HepG2 (cell line): ENCODE results near the gene SIM1. TPM values are rescaled to one million over a fixed set of nuclear protein-coding genes. Genes with fewer than 3 reads are reported as not detected.

Experiments used
- ATAC-seq: fragments of 200-7000 bp; cut with Tn5 transposase; 3 replicates; pipeline ENCODE4 v1.9.1; 2020; ENCODE audit warnings: mild to moderate bottlenecking, moderate library complexity
- BruUV-seq: library from RNA; stranded (reverse); fragments of 400-500 nt; replicated peaks from 2 replicates; lab custom pipeline; 2021; lab: Mats Ljungman, UMichigan
- CTCF ChIA-PET: fragments of 300-600 bp; formaldehyde crosslinking; extraction: SDS; loops from one replicate; lab custom pipeline; 2021; ENCODE audit warnings: low total read pairs, inconsistent platforms, low intra/inter-chr PET ratio; lab: Yijun Ruan, JAX
- POLR2A ChIA-PET: fragments of 350-600 bp; sonication (Branson Sonifier 250); formaldehyde crosslinking; loops from one replicate; lab custom pipeline; 2020; ENCODE audit warnings: antibody characterized with exemption, inconsistent platforms; lab: Yijun Ruan, JAX
- DNase-seq: peaks from one replicate; pipeline ENCODE4 v3.0.0-alpha.2; 2015; ENCODE audit warnings: low spot score
- FAIRE-seq: peaks from 3 replicates; lab custom pipeline; 2011; peaks lifted over from hg19 to GRCh38; lab: Jason Lieb, UNC
- H2AFZ ChIP-seq: one replicate; pipeline ENCODE4 v1.6.1; 2011; ENCODE audit warnings: low read length, inconsistent platforms
- H3K27ac ChIP-seq: fragments of 300-600 bp; 3 replicates; pipeline ENCODE4 v1.8.0; 2011; ENCODE audit warnings: mixed run types, mild to moderate bottlenecking, mixed read lengths, low read length, inconsistent platforms; ENCODE audit not compliant: insufficient read depth; ENCODE audit errors: extremely low read length
- H3K27me3 ChIP-seq, 2 experiments: fragments of 200-600 bp in 1 of 2; 2 replicates in 1 of 2; 3 replicates in 1 of 2; pipeline versions ENCODE4 v1.6.0 to v1.8.0; 2011; ENCODE audit warnings: low read length in 2 of 2, mild to moderate bottlenecking in 2 of 2, moderate library complexity in 2 of 2, inconsistent platforms in 1 of 2; ENCODE audit not compliant: insufficient read depth in 2 of 2, control insufficient read depth in 1 of 2
- H3K36me3 ChIP-seq, 2 experiments: fragments of 200-600 bp in 1 of 2; replicated peaks in 1 of 2; 2 replicates in 1 of 2; 3 replicates in 1 of 2; pipeline versions ENCODE4 v1.5.1 to v1.8.0; 2011; ENCODE audit warnings: low read length in 2 of 2, inconsistent platforms in 1 of 2; ENCODE audit not compliant: insufficient read depth in 2 of 2, control insufficient read depth in 1 of 2
- H3K4me1 ChIP-seq: 2 replicates; pipeline ENCODE4 v1.5.1; 2012; ENCODE audit warnings: low read length, inconsistent platforms; ENCODE audit not compliant: insufficient read depth
- H3K4me2 ChIP-seq: 2 replicates; pipeline ENCODE4 v1.6.0; 2011; ENCODE audit warnings: low read depth, low read length, inconsistent platforms
- H3K4me3 ChIP-seq, 3 experiments: fragments of 200-600 bp in 1 of 3; sonication (generic), shearing (Covaris generic) in 1 of 3; replicated peaks in 1 of 3; 2 replicates each; pipeline ENCODE4 v1.5.1; 2011 to 2016; ENCODE audit warnings: low read length in 3 of 3, inconsistent platforms in 2 of 3, low read depth in 2 of 3, mild to moderate bottlenecking in 2 of 3, control low read depth in 1 of 3, mixed read lengths in 1 of 3; ENCODE audit not compliant: insufficient read depth in 1 of 3
- H3K79me2 ChIP-seq: one replicate; pipeline ENCODE4 v1.6.1; 2011; ENCODE audit warnings: low read length, inconsistent platforms; ENCODE audit not compliant: insufficient read depth
- H3K9ac ChIP-seq: 2 replicates; pipeline ENCODE4 v1.6.0; 2011; ENCODE audit warnings: mild to moderate bottlenecking, low read depth, low read length, inconsistent platforms; ENCODE audit not compliant: insufficient read depth
- H3K9me3 ChIP-seq: 2 replicates; pipeline ENCODE4 v1.5.1; 2012; ENCODE audit warnings: mild to moderate bottlenecking, low read length
- H4K20me1 ChIP-seq: 2 replicates; pipeline ENCODE4 v1.6.0; 2011; ENCODE audit warnings: inconsistent platforms, mild to moderate bottlenecking, low read length, moderate library complexity; ENCODE audit not compliant: insufficient read depth
- CHCHD3 ChIP-seq: sonication (generic); formaldehyde crosslinking; IDR thresholded peaks from 2 replicates; pipeline ENCODE4 v1.8.0; 2022; ENCODE audit warnings: mild to moderate bottlenecking, missing genetic modification reagents, moderate library complexity
- HHEX ChIP-seq: IDR thresholded peaks from 2 replicates; pipeline ENCODE4 v1.6.1; 2016; ENCODE audit warnings: control low read depth
- HOXA7 ChIP-seq: sonication (generic); formaldehyde crosslinking; IDR thresholded peaks from 2 replicates; pipeline ENCODE4 v1.8.1; 2022; ENCODE audit warnings: mild to moderate bottlenecking, missing genetic modification reagents, moderate library complexity
- MAFF ChIP-seq: IDR thresholded peaks from 2 replicates; pipeline ENCODE4 v1.6.1; 2011; ENCODE audit warnings: low read depth, low read length, improper control_type of control experiment
- NR3C1 ChIP-seq: sonication (generic); formaldehyde crosslinking; IDR thresholded peaks from 2 replicates; pipeline ENCODE4 v1.4.0; 2020; ENCODE audit warnings: missing genetic modification reagents
- PRMT3 ChIP-seq: sonication (generic); formaldehyde crosslinking; IDR thresholded peaks from 2 replicates; pipeline ENCODE4 v1.8.1; 2022; ENCODE audit warnings: low read depth, mild to moderate bottlenecking, moderate library complexity, missing genetic modification reagents, borderline replicate concordance
- SNAPC2 ChIP-seq: sonication (generic); formaldehyde crosslinking; IDR thresholded peaks from 2 replicates; pipeline ENCODE4 v1.8.1; 2022; ENCODE audit warnings: mild to moderate bottlenecking, missing genetic modification reagents
- TSC22D2 ChIP-seq: sonication (generic); formaldehyde crosslinking; IDR thresholded peaks from 2 replicates; pipeline ENCODE4 v1.5.1; 2020; ENCODE audit warnings: missing genetic modification reagents, mild to moderate bottlenecking, borderline replicate concordance
- YEATS4 ChIP-seq: sonication (generic); formaldehyde crosslinking; IDR thresholded peaks from 2 replicates; pipeline ENCODE4 v1.4.0; 2020; ENCODE audit warnings: missing genetic modification reagents, borderline replicate concordance
- ZFP62 ChIP-seq: sonication (generic); formaldehyde crosslinking; IDR thresholded peaks from 2 replicates; pipeline ENCODE4 v1.4.0; 2020; ENCODE audit warnings: missing genetic modification reagents
- ZKSCAN5 ChIP-seq: sonication (generic); formaldehyde crosslinking; IDR thresholded peaks from 2 replicates; pipeline ENCODE4 v1.5.1; 2020; ENCODE audit warnings: mild to moderate bottlenecking, missing genetic modification reagents
- ZNF230 ChIP-seq: sonication (generic); formaldehyde crosslinking; IDR thresholded peaks from 2 replicates; pipeline ENCODE4 v1.4.0; 2020; ENCODE audit warnings: mild to moderate bottlenecking, missing genetic modification reagents
- ZNF724P ChIP-seq: sonication (generic); formaldehyde crosslinking; IDR thresholded peaks from 2 replicates; pipeline ENCODE4 v1.8.0; 2022; ENCODE audit warnings: missing genetic modification reagents, borderline replicate concordance
- WGBS: methylation state at CpG from one replicate; pipeline ENCODE4 v1.1.6; 2017; ENCODE audit warnings: low lambda C conversion rate; 5-methylcytosine and 5-hydroxymethylcytosine counted together
- in situ Hi-C: cut with HindIII; loops from 2 replicates; pipeline ENCODE4 v1.10.0; 2017; ENCODE audit warnings: low pct_unique_long_range_greater_than_20kb; ENCODE audit not compliant: extremely low pct_ligation_motif_present
- intact Hi-C: fragments of 100-400 bp; cut with micrococcal nuclease; formaldehyde crosslinking; loops from one replicate; pipeline ENCODE4 v1.10.0; 2022; ENCODE audit not compliant: unreplicated experiment
- polyA plus RNA-seq, 8 experiments: library from polyadenylated mRNA; depleted of rRNA in 3 of 8; stranded (reverse) in 7 of 8; unstranded in 1 of 8; fragments of >200 nt; fragmentation: Illumina TruSeq in 4 of 8; extraction: Trizol in 4 of 8; gene quantifications; 2 replicates each; pipeline versions ENCODE4 v1.2.1 to v1.2.3, GENCODE V29; 2011 to 2016; ENCODE audit warnings: low read depth in 4 of 8, missing spikeins in 1 of 8, mixed read lengths in 1 of 8; ENCODE audit not compliant: insufficient read depth in 1 of 8
- total RNA-seq, 5 experiments: library from RNA; depleted of rRNA; stranded (reverse); fragments of >200 nt; fragmentation: Illumina TruSeq; extraction: Trizol; gene quantifications; 2 replicates each; pipeline ENCODE4 v1.2.3, GENCODE V29; 2016; ENCODE audit warnings: low read depth in 1 of 5
- TF ChIP-seq, protein P1 (sequence below): sonication (generic); formaldehyde crosslinking; IDR thresholded peaks from 2 replicates; pipeline ENCODE4 v1.4.0; 2020; ENCODE audit warnings: mild to moderate bottlenecking, missing genetic modification reagents
- TF ChIP-seq, protein P2 (sequence below): sonication (generic); formaldehyde crosslinking; IDR thresholded peaks from 2 replicates; pipeline ENCODE4 v1.5.0; 2020; ENCODE audit warnings: mild to moderate bottlenecking, missing genetic modification reagents
- TF ChIP-seq, protein P3 (sequence below): sonication (generic); formaldehyde crosslinking; IDR thresholded peaks from 2 replicates; pipeline ENCODE4 v1.8.1; 2023; ENCODE audit warnings: missing genetic modification reagents, mild to moderate bottlenecking, borderline replicate concordance
- TF ChIP-seq, protein P4 (sequence below): sonication (generic); formaldehyde crosslinking; IDR thresholded peaks from 2 replicates; pipeline ENCODE4 v1.4.0; 2020; ENCODE audit warnings: low read depth, mild to moderate bottlenecking, missing genetic modification reagents
- TF ChIP-seq, protein P5 (sequence below): IDR thresholded peaks from 2 replicates; pipeline ENCODE4 v1.6.1; 2016; ENCODE audit warnings: low read depth, borderline replicate concordance

Gene SIM1
- total and polyA plus RNA-seq, 2 of the 13 experiments (the other 11 are each of a cell fraction or from before 2014, with no cell fraction given): not detected

DNA sequence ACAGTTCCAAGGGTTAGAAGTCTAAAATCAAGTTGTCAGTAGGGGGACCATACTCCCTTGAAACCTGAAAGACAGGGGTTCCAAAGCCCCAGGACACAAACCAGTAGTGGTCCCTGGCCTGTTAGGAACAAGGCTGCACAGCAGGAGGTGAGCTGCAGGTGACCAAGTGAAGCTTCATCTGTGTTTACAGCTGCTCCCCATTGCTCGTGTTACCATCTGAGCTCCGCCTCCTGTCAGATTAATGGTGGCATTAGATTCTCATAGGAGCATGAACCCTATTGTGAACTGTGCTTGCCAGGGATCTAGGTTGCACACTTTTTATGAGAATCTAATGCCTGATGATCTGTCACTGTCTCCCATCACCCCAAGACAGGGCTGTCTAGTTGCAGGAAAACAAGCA, 25.3 kb upstream of the SIM1 start:
- H3K4me2 ChIP-seq: no peak overlapping the region
- TF ChIP-seq NR3C1 (CRISPR knock-in tag) (no peak), ZFP62 (CRISPR knock-in tag) (no peak), MAFF (no peak), ZKSCAN5 (CRISPR knock-in tag) (no peak), ZNF230 (no peak), YEATS4 (CRISPR knock-in tag) (no peak), SNAPC2 (no peak), HOXA7 (CRISPR knock-in tag) (no peak), TSC22D2 (no peak), ZNF724P (no peak), CHCHD3 (CRISPR knock-in tag) (no peak), PRMT3 (CRISPR knock-in tag) (no peak), HHEX (no peak)
- TF ChIP-seq, protein P1, sequence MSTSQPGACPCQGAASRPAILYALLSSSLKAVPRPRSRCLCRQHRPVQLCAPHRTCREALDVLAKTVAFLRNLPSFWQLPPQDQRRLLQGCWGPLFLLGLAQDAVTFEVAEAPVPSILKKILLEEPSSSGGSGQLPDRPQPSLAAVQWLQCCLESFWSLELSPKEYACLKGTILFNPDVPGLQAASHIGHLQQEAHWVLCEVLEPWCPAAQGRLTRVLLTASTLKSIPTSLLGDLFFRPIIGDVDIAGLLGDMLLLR (CRISPR knock-in tag): no peak
- TF ChIP-seq, protein P2, sequence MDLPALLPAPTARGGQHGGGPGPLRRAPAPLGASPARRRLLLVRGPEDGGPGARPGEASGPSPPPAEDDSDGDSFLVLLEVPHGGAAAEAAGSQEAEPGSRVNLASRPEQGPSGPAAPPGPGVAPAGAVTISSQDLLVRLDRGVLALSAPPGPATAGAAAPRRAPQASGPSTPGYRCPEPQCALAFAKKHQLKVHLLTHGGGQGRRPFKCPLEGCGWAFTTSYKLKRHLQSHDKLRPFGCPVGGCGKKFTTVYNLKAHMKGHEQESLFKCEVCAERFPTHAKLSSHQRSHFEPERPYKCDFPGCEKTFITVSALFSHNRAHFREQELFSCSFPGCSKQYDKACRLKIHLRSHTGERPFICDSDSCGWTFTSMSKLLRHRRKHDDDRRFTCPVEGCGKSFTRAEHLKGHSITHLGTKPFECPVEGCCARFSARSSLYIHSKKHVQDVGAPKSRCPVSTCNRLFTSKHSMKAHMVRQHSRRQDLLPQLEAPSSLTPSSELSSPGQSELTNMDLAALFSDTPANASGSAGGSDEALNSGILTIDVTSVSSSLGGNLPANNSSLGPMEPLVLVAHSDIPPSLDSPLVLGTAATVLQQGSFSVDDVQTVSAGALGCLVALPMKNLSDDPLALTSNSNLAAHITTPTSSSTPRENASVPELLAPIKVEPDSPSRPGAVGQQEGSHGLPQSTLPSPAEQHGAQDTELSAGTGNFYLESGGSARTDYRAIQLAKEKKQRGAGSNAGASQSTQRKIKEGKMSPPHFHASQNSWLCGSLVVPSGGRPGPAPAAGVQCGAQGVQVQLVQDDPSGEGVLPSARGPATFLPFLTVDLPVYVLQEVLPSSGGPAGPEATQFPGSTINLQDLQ: no peak
- TF ChIP-seq, protein P3, sequence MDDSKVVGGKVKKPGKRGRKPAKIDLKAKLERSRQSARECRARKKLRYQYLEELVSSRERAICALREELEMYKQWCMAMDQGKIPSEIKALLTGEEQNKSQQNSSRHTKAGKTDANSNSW (CRISPR knock-in tag): no peak
- TF ChIP-seq, protein P4, sequence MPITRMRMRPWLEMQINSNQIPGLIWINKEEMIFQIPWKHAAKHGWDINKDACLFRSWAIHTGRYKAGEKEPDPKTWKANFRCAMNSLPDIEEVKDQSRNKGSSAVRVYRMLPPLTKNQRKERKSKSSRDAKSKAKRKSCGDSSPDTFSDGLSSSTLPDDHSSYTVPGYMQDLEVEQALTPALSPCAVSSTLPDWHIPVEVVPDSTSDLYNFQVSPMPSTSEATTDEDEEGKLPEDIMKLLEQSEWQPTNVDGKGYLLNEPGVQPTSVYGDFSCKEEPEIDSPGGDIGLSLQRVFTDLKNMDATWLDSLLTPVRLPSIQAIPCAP: no peak
- TF ChIP-seq, protein P5, sequence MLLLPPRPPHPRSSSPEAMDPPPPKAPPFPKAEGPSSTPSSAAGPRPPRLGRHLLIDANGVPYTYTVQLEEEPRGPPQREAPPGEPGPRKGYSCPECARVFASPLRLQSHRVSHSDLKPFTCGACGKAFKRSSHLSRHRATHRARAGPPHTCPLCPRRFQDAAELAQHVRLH (CRISPR knock-in tag): no peak
- TF ChIP-seq, all 625 proteins: peak for 0
- H3K9me3 ChIP-seq: no peaks in the 10 kb centered on the region
- no peak for DNase-seq
- peaks cover 0 to 26% of the 10 kb centered on the region in 2 experiments; a peak in 3 of 5 replicates for H3K27me3 ChIP-seq
- H3K36me3 ChIP-seq: no peaks in the 10 kb centered on the region
- H3K4me3 ChIP-seq: no peak overlapping the region
- in situ Hi-C loops: no loop called here
- ChIA-PET POLR2A (no interaction called here), CTCF (no interaction called here)
- FAIRE-seq: no peak
- H3K79me2 ChIP-seq: no peaks in the 10 kb centered on the region
- ATAC-seq: no peak
- H3K27ac ChIP-seq: no peak overlapping the region
- intact Hi-C loops: no loop called here
- H2AFZ ChIP-seq: no peak overlapping the region
- no peaks in the 10 kb centered on the region for H4K20me1 ChIP-seq
- WGBS: 0% methylated on average over 1 of the region's 2 CpGs
- H3K9ac ChIP-seq: no peak overlapping the region
- BruUV-seq: no TSS peak
- H3K4me1 ChIP-seq: no peaks in the 10 kb centered on the region
